Measurements from ENCODE around the gene PAPPA. TPM values are rescaled to one million over a fixed set of nuclear protein-coding genes. Genes with fewer than 3 reads are reported as not detected.

Gene PAPPA
- total and polyA plus RNA-seq, 12 donors, result 0.22 to 23.9 (median 5.7) TPM

GRCh38 chr9:116202219-116202912 is 48.8 kb downstream of the PAPPA start:
- DNase-seq, result no peak
- Histone ChIP-seq H3K27ac (no peak overlapping the region), H3K4me3 (no peak overlapping the region), H3K4me1 (replicated peaks in 1 of 2) (no peaks in the 10 kb centered on the region), H3K27me3 (no peaks in the 10 kb centered on the region), H3K36me3 (replicated peaks in 1 of 2) (no peaks in the 10 kb centered on the region), H3K9me3 (replicated peaks in 1 of 3) (no peaks in the 10 kb centered on the region)
- intact Hi-C loops (cut with DNase I), result no loop called here
- TF ChIP-seq POLR2A (IDR thresholded peaks at IDR 0.05), result no peak
- no peak for TF ChIP-seq CTCF (IDR thresholded peaks at IDR 0.05)
- 63 to 77% (median 71%) methylated on average over 5 of the region's 5 CpGs for WGBS, 4 donors

GRCh38 chr9:116204252-116204882 is 50.8 kb downstream of the PAPPA start:
- H3K9me3 ChIP-seq (replicated peaks in 1 of 3), result no peaks in the 10 kb centered on the region
- no peaks in the 10 kb centered on the region for H3K4me1 ChIP-seq (replicated peaks in 1 of 2)
- intact Hi-C loops (cut with DNase I), result no loop called here
- TF ChIP-seq CTCF (IDR thresholded peaks at IDR 0.05), result no peak
- TF ChIP-seq POLR2A (IDR thresholded peaks at IDR 0.05), result no peak
- H3K36me3 ChIP-seq (replicated peaks in 1 of 2), result no peaks in the 10 kb centered on the region
- DNase-seq, result no peak
- no peak overlapping the region for H3K27ac ChIP-seq
- 80 to 86% (median 83%) methylated on average over 5 of the region's 5 CpGs for WGBS, 4 donors
- H3K27me3 ChIP-seq, result no peaks in the 10 kb centered on the region
- H3K4me3 ChIP-seq, result no peak overlapping the region

GRCh38 chr9:116207371-116208111 is 54.0 kb downstream of the PAPPA start:
- Histone ChIP-seq H3K27ac (no peak overlapping the region), H3K4me3 (no peak overlapping the region), H3K27me3 (no peaks in the 10 kb centered on the region), H3K9me3 (replicated peaks in 1 of 3) (no peaks in the 10 kb centered on the region), H3K36me3 (replicated peaks in 1 of 2) (no peaks in the 10 kb centered on the region), H3K4me1 (replicated peaks in 1 of 2) (no peaks in the 10 kb centered on the region)
- intact Hi-C loops (cut with DNase I), result no loop called here
- TF ChIP-seq POLR2A (IDR thresholded peaks at IDR 0.05) (no peak), CTCF (IDR thresholded peaks at IDR 0.05) (no peak)
- no peak for DNase-seq
- 85 to 89% (median 86%) methylated on average over 4 of the region's 4 CpGs for WGBS, 4 donors

GRCh38 chr9:116208417-116209232 is 55.0 kb downstream of the PAPPA start:
- H3K36me3 ChIP-seq (replicated peaks in 1 of 2), result no peaks in the 10 kb centered on the region
- 67 to 75% (median 67%) methylated on average over 5 of the region's 5 CpGs for WGBS, 4 donors
- no peaks in the 10 kb centered on the region for H3K4me1 ChIP-seq (replicated peaks in 1 of 2)
- intact Hi-C loops (cut with DNase I), result no loop called here
- no peak for TF ChIP-seq POLR2A (IDR thresholded peaks at IDR 0.05)
- no peak for TF ChIP-seq CTCF (IDR thresholded peaks at IDR 0.05)
- H3K4me3 ChIP-seq, result no peak overlapping the region
- no peak overlapping the region for H3K27ac ChIP-seq
- no peaks in the 10 kb centered on the region for H3K9me3 ChIP-seq (replicated peaks in 1 of 3)
- H3K27me3 ChIP-seq, result no peaks in the 10 kb centered on the region
- DNase-seq, result no peak

Data from adrenal gland (tissue), 12 donors.